HCT116 (cell line): ENCODE results near the gene DOCK9. TPM values are rescaled to one million over a fixed set of nuclear protein-coding genes. Genes with fewer than 3 reads are reported as not detected.

Source experiments
- ATAC-seq: fragments of 200-7000 bp; cut with Tn5 transposase; 2 replicates; pipeline ENCODE4 v1.9.1; 2020; ENCODE audit warnings: mild to moderate bottlenecking, moderate library complexity
- BruUV-seq: library from RNA; stranded (reverse); fragments of 400-500 nt; replicated peaks from 2 replicates; lab custom pipeline; 2021; lab: Mats Ljungman, UMichigan
- CTCF ChIA-PET: fragments of 300-600 bp; sonication (Branson Sonifier 250); formaldehyde crosslinking; loops from one replicate; lab custom pipeline; 2021; ENCODE audit warnings: antibody characterized with exemption; lab: Charles Lee
- POLR2A ChIA-PET: fragments of 300-600, 350-600 bp; sonication (Branson Sonifier 250); formaldehyde crosslinking; loops from one replicate; lab custom pipeline; 2021; ENCODE audit warnings: antibody characterized with exemption; lab: Charles Lee
- RAD21 ChIA-PET, 2 experiments: fragments of 300-600 bp; sonication (Branson Sonifier 250); formaldehyde crosslinking; loops; one replicate each; lab custom pipeline; 2023; ENCODE audit warnings: low total read pairs in 2 of 2; ENCODE audit not compliant: uncharacterized antibody in 2 of 2, unreplicated experiment in 2 of 2, low non-redundant PET in 1 of 2; lab: Charles Lee
- DNase-seq: peaks from one replicate; pipeline ENCODE4 v3.0.0-alpha.2; 2010; ENCODE audit warnings: low read depth, low spot score
- H2AFZ ChIP-seq: fragments of 200-600 bp; shearing (Covaris generic), sonication (generic); 2 replicates; pipeline ENCODE4 v1.6.1; 2017; ENCODE audit warnings: low read depth, mixed run types, mixed read lengths, antibody characterized with exemption, low read length; ENCODE audit not compliant: poor library complexity, severe bottlenecking
- H3K27ac ChIP-seq: 2 replicates; pipeline ENCODE4 v1.5.1; 2012; ENCODE audit warnings: low read depth, low read length
- H3K27me3 ChIP-seq: fragments of 200-600 bp; sonication (generic); 2 replicates; pipeline ENCODE4 v1.6.1; 2016; ENCODE audit warnings: mixed run types, low read length, mixed read lengths; ENCODE audit not compliant: insufficient read depth
- H3K36me3 ChIP-seq, 2 experiments: fragments of 200-500 bp in 1 of 2; fragments of 200-600 bp in 1 of 2; sonication (Bioruptor generic) in 1 of 2; sonication (generic) in 1 of 2; 2 replicates each; pipeline versions ENCODE4 v1.5.1 to v1.6.1; 2014 to 2016; ENCODE audit warnings: low read length in 2 of 2, inconsistent platforms in 1 of 2, mixed read lengths in 1 of 2, mixed run types in 1 of 2; ENCODE audit not compliant: insufficient read depth in 2 of 2, control insufficient read depth in 1 of 2
- H3K4me1 ChIP-seq, 2 experiments: fragments of 200-600 bp in 1 of 2; sonication (generic) in 1 of 2; 2 replicates each; pipeline versions ENCODE4 v1.5.1 to v1.6.1; 2012 to 2017; ENCODE audit warnings: low read length in 2 of 2, inconsistent platforms in 1 of 2, mild to moderate bottlenecking in 1 of 2, mixed read lengths in 1 of 2, mixed run types in 1 of 2, moderate library complexity in 1 of 2; ENCODE audit not compliant: insufficient read depth in 2 of 2, control insufficient read depth in 1 of 2
- H3K4me2 ChIP-seq: fragments of 200-600 bp; sonication (generic); 2 replicates; pipeline ENCODE4 v1.6.1; 2017; ENCODE audit warnings: mixed run types, low read length, mixed read lengths
- H3K4me3 ChIP-seq, 2 experiments: fragments of 200-600 bp in 1 of 2; sonication (generic) in 1 of 2; replicated peaks in 1 of 2; 2 replicates each; pipeline ENCODE4 v1.5.1; 2011 to 2016; ENCODE audit warnings: low read length in 2 of 2, control low read depth in 1 of 2, low read depth in 1 of 2, mild to moderate bottlenecking in 1 of 2, mixed read lengths in 1 of 2, mixed run types in 1 of 2
- H3K79me2 ChIP-seq: fragments of 200-600 bp; sonication (generic); 2 replicates; pipeline ENCODE4 v1.6.1; 2017; ENCODE audit warnings: mild to moderate bottlenecking, mixed run types, low read length, moderate library complexity, mixed read lengths; ENCODE audit not compliant: insufficient read depth
- H3K9ac ChIP-seq: fragments of 200-600 bp; sonication (generic); 2 replicates; pipeline ENCODE4 v1.6.1; 2016; ENCODE audit warnings: low read length, mixed read lengths
- H3K9me2 ChIP-seq: fragments of 200-600 bp; sonication (generic), shearing (Covaris generic); 2 replicates; pipeline ENCODE4 v1.6.1; 2017; ENCODE audit warnings: mixed run types, mild to moderate bottlenecking, moderate library complexity; ENCODE audit not compliant: insufficient read depth
- H3K9me3 ChIP-seq, 2 experiments: fragments of 200-500 bp in 1 of 2; fragments of 200-600 bp in 1 of 2; sonication (Bioruptor generic) in 1 of 2; sonication (generic) in 1 of 2; 2 replicates each; pipeline ENCODE4 v1.6.1; 2014 to 2017; ENCODE audit warnings: low read length in 2 of 2, mixed read lengths in 2 of 2, inconsistent platforms in 1 of 2, low read depth in 1 of 2, mild to moderate bottlenecking in 1 of 2, mixed run types in 1 of 2, moderate library complexity in 1 of 2; ENCODE audit not compliant: control insufficient read depth in 1 of 2, insufficient read depth in 1 of 2
- H4K20me1 ChIP-seq: fragments of 200-600 bp; sonication (generic), shearing (Covaris generic); 2 replicates; pipeline ENCODE4 v1.6.1; 2017; ENCODE audit warnings: mixed run types, mild to moderate bottlenecking, moderate library complexity; ENCODE audit not compliant: insufficient read depth
- CBX3 ChIP-seq: IDR thresholded peaks from 2 replicates; pipeline ENCODE4 v1.6.1; 2012; ENCODE audit warnings: low read depth
- CEBPB ChIP-seq: IDR thresholded peaks from 2 replicates; pipeline ENCODE4 v1.6.1; 2012; ENCODE audit warnings: low read depth
- EGR1 ChIP-seq: IDR thresholded peaks from 2 replicates; pipeline ENCODE4 v1.6.1; 2012; ENCODE audit warnings: low read depth
- ELF1 ChIP-seq: IDR thresholded peaks from 2 replicates; pipeline ENCODE4 v1.6.1; 2012; ENCODE audit warnings: low read depth, borderline replicate concordance
- EZH2 ChIP-seq: fragments of 200-600 bp; sonication (generic); IDR thresholded peaks from 2 replicates; pipeline ENCODE4 v1.6.1; 2017; ENCODE audit warnings: antibody characterized with exemption, mixed run types
- EZH2phosphoT487 ChIP-seq: fragments of 200-600 bp; IDR thresholded peaks from 2 replicates; pipeline ENCODE4 v1.6.1; 2018; ENCODE audit warnings: antibody characterized with exemption, borderline replicate concordance
- JUND ChIP-seq: IDR thresholded peaks from 2 replicates; pipeline ENCODE4 v1.6.1; 2012
- POLR2AphosphoS5 ChIP-seq: IDR thresholded peaks from 2 replicates; pipeline ENCODE4 v1.6.1; 2011; ENCODE audit warnings: mild to moderate bottlenecking, low read depth, low read length, moderate library complexity
- SIN3A ChIP-seq: IDR thresholded peaks from 2 replicates; pipeline ENCODE4 v1.6.1; 2012; ENCODE audit warnings: low read depth
- SP1 ChIP-seq: IDR thresholded peaks from 2 replicates; pipeline ENCODE4 v1.6.1; 2012; ENCODE audit warnings: low read depth
- SRF ChIP-seq: IDR thresholded peaks from 2 replicates; pipeline ENCODE4 v1.6.1; 2012; ENCODE audit warnings: low read depth
- TCF7L2 ChIP-seq: IDR thresholded peaks from 2 replicates; pipeline ENCODE4 v1.7.0; 2011; ENCODE audit warnings: borderline replicate concordance, inconsistent platforms; ENCODE audit not compliant: insufficient read depth, insufficient read length; ENCODE audit errors: extremely low read depth
- ZFX ChIP-seq: fragments of 450-650 bp; IDR thresholded peaks from 2 replicates; pipeline ENCODE4 v1.6.1; 2017
- ZNF274 ChIP-seq: fragments of 200-500 bp; sonication (Bioruptor generic); IDR thresholded peaks from 2 replicates; pipeline ENCODE4 v1.6.1; 2014; ENCODE audit warnings: mild to moderate bottlenecking, low read depth, low read length, inconsistent platforms
- intact Hi-C: fragments of 100-400 bp; cut with micrococcal nuclease; formaldehyde crosslinking; loops from 2 replicates; pipeline ENCODE4 v1.10.0; 2022
- total RNA-seq: library from RNA; stranded (reverse); gene quantifications from one replicate; pipeline ENCODE4 v1.2.1, GENCODE V29; 2021; ENCODE audit not compliant: unreplicated experiment
- TF ChIP-seq, protein P1 (sequence below): IDR thresholded peaks from 2 replicates; pipeline ENCODE4 v1.6.1; 2012
- TF ChIP-seq, protein P2 (sequence below): IDR thresholded peaks from 2 replicates; pipeline ENCODE4 v1.6.1; 2011; ENCODE audit warnings: mild to moderate bottlenecking, low read length, moderate library complexity; ENCODE audit not compliant: insufficient replicate concordance; ENCODE audit errors: extremely low read depth

DOCK9 gene
- total RNA-seq, 1 experiment from 2014 or later = 58.8 TPM

DNA sequence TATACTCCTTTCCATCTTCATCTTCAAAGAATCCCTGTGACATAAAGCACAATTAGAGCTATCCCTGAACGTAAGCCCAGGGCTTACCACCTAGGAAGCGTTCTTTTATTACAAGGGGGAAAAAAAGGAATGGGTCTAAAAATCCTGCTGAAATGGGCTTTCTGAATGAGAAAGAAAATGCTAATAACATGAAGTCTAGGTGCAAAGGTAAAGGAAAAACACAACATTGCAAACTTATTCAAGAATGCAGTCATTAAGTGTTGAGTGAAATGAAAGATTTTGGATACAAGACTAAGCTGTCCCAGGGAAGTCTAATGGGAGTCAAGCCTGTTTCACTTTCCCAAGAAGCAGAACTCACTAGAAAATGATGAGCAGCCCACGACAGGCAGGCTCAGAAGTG lies 170.1 kb downstream of the DOCK9 start:
- no TSS peak for BruUV-seq

More for the DNA sequence above, 170.1 kb downstream of the DOCK9 start:
- ChIA-PET RAD21 (no interaction called here), CTCF (no interaction called here), POLR2A (no interaction called here)
- H3K4me3 ChIP-seq = no peak overlapping the region
- intact Hi-C loops = no loop called here
- H3K9me3 ChIP-seq = no peaks in the 10 kb centered on the region
- H3K79me2 ChIP-seq = no peaks in the 10 kb centered on the region
- no peak overlapping the region for H3K4me2 ChIP-seq
- H3K4me1 ChIP-seq = no peaks in the 10 kb centered on the region
- no peaks in the 10 kb centered on the region for H3K9me2 ChIP-seq
- no peaks in the 10 kb centered on the region; a peak in 2 of 4 replicates for H3K36me3 ChIP-seq
- H3K9ac ChIP-seq = no peak overlapping the region
- DNase-seq = no peak
- no peaks in the 10 kb centered on the region for H3K27me3 ChIP-seq
- TF ChIP-seq POLR2AphosphoS5 (no peak), SRF (no peak), EZH2 (no peak), SIN3A (no peak), SP1 (no peak), CEBPB (no peak), ELF1 (no peak), JUND (no peak), ZNF274 (no peak), EZH2phosphoT487 (no peak), EGR1 (no peak), CBX3 (no peak), ZFX (no peak), TCF7L2 (no peak)
- TF ChIP-seq, protein P1, sequence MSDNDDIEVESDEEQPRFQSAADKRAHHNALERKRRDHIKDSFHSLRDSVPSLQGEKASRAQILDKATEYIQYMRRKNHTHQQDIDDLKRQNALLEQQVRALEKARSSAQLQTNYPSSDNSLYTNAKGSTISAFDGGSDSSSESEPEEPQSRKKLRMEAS = no peak
- TF ChIP-seq, protein P2, sequence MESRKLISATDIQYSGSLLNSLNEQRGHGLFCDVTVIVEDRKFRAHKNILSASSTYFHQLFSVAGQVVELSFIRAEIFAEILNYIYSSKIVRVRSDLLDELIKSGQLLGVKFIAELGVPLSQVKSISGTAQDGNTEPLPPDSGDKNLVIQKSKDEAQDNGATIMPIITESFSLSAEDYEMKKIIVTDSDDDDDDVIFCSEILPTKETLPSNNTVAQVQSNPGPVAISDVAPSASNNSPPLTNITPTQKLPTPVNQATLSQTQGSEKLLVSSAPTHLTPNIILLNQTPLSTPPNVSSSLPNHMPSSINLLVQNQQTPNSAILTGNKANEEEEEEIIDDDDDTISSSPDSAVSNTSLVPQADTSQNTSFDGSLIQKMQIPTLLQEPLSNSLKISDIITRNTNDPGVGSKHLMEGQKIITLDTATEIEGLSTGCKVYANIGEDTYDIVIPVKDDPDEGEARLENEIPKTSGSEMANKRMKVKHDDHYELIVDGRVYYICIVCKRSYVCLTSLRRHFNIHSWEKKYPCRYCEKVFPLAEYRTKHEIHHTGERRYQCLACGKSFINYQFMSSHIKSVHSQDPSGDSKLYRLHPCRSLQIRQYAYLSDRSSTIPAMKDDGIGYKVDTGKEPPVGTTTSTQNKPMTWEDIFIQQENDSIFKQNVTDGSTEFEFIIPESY = no peak
- TF ChIP-seq, all 23 proteins: peak for 0
- H2AFZ ChIP-seq = no peak overlapping the region
- H3K27ac ChIP-seq = no peak overlapping the region
- ATAC-seq = no peak
- H4K20me1 ChIP-seq = no peaks in the 10 kb centered on the region
